Thyroid gland (tissue), 4 donors: ENCODE measurements around the gene KRT6B.

Experiments
- POLR2A ChIP-seq, 2 donors: fragments of 450-650 bp; IDR thresholded peaks; one replicate each; pipeline ENCODE4 v1.6.1; 2017; ENCODE audit warnings: antibody characterized with exemption in 2 of 2, mild to moderate bottlenecking in 2 of 2, moderate library complexity in 1 of 2
- TF ChIP-seq, protein P1 (sequence below), 6 experiments: fragments of 200-600 bp in 3 of 6; fragments of 450-650 bp in 3 of 6; sonication (generic) in 3 of 6; IDR thresholded peaks; one replicate each; pipeline ENCODE4 v1.5.1; 2016 to 2019; ENCODE audit warnings: antibody characterized with exemption in 6 of 6, mild to moderate bottlenecking in 2 of 6, inconsistent platforms in 1 of 6, moderate library complexity in 1 of 6

DNA sequence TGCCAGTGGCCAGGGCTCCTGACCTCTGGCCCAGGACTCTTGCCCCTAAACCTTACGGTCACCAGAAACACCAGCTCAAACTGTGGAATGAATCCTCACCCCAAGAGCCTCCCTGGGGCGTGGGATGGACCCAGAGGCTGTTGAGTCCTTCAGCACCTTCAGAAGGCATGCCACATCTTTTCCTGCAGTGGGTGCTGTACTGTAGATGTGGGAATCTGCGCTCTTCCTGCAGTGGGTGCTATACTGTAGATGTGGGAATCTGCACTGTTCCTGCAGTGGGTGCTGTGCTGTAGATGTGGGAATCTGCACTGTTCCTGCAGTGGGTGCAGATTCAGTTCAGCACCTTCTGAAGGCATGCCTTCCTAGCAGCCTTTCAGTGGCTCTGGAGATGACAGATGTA is 47.0 kb downstream of the KRT6B start:
- TF ChIP-seq, protein P1, sequence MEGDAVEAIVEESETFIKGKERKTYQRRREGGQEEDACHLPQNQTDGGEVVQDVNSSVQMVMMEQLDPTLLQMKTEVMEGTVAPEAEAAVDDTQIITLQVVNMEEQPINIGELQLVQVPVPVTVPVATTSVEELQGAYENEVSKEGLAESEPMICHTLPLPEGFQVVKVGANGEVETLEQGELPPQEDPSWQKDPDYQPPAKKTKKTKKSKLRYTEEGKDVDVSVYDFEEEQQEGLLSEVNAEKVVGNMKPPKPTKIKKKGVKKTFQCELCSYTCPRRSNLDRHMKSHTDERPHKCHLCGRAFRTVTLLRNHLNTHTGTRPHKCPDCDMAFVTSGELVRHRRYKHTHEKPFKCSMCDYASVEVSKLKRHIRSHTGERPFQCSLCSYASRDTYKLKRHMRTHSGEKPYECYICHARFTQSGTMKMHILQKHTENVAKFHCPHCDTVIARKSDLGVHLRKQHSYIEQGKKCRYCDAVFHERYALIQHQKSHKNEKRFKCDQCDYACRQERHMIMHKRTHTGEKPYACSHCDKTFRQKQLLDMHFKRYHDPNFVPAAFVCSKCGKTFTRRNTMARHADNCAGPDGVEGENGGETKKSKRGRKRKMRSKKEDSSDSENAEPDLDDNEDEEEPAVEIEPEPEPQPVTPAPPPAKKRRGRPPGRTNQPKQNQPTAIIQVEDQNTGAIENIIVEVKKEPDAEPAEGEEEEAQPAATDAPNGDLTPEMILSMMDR (IDR thresholded peaks at IDR 0.05): no peak
- TF ChIP-seq POLR2A (IDR thresholded peaks at IDR 0.05): no peak
